K562 (cell line): ENCODE measurements around the gene PKD1. TPM values are rescaled to one million over a fixed set of nuclear protein-coding genes. Genes with fewer than 3 reads are reported as not detected.

Source experiments
- ARHGAP35 ChIP-seq: fragments of 450-650 bp; IDR thresholded peaks from 2 replicates; pipeline ENCODE4 v1.6.1; 2018; ENCODE audit not compliant: partially characterized antibody
- CTCF ChIP-seq, 3 experiments: IDR thresholded peaks in 2 of 3; conservative IDR thresholded peaks in 1 of 3; 2 replicates each; pipeline ENCODE4 v1.5.1; 2011 to 2012; ENCODE audit warnings: low read length in 3 of 3, mild to moderate bottlenecking in 3 of 3, control low read depth in 2 of 3, improper control_type of control experiment in 1 of 3, inconsistent platforms in 1 of 3, low read depth in 1 of 3, mixed read lengths in 1 of 3, moderate library complexity in 1 of 3; ENCODE audit not compliant: insufficient read depth in 2 of 3
- CUX1 ChIP-seq: fragments of 200-800 bp; sonication (Bioruptor generic); IDR thresholded peaks from 2 replicates; pipeline ENCODE4 v1.6.1; 2016; ENCODE audit warnings: missing genetic modification characterization, missing compliant biosample characterization
- IFI16 ChIP-seq: fragments of 250-450 bp; sonication (Bioruptor Pico); IDR thresholded peaks from 2 replicates; pipeline ENCODE4 v2.1.2; 2022; ENCODE audit warnings: mild to moderate bottlenecking, inconsistent platforms
- NONO ChIP-seq, 2 experiments: fragments of 200-400 bp in 1 of 2; fragments of 450-650 bp in 1 of 2; formaldehyde crosslinking in 1 of 2; IDR thresholded peaks; 2 replicates each; pipeline ENCODE4 v1.6.1; 2017; ENCODE audit warnings: low read depth in 2 of 2, mild to moderate bottlenecking in 2 of 2, moderate library complexity in 2 of 2, low read length in 1 of 2
- NR3C1 ChIP-seq: sonication (generic); formaldehyde crosslinking; IDR thresholded peaks from 2 replicates; pipeline ENCODE4 v1.8.1; 2022; ENCODE audit warnings: missing genetic modification reagents
- POU5F1 ChIP-seq: fragments of 150-350 bp; IDR thresholded peaks from 2 replicates; pipeline ENCODE4 v1.6.1; 2014; ENCODE audit warnings: borderline replicate concordance, low read length, low read depth, mild to moderate bottlenecking; ENCODE audit not compliant: partially characterized antibody
- RFX7 ChIP-seq: fragments of 250-450 bp; sonication (Bioruptor Pico); IDR thresholded peaks from 2 replicates; pipeline ENCODE4 v1.5.1; 2021; ENCODE audit warnings: mild to moderate bottlenecking
- RREB1 ChIP-seq: fragments of 250-450 bp; sonication (Bioruptor Pico); IDR thresholded peaks from 2 replicates; pipeline ENCODE4 v1.4.0; 2020
- SMARCA5 ChIP-seq: fragments of 450-650 bp; IDR thresholded peaks from 2 replicates; pipeline ENCODE4 v1.6.1; 2016
- YY1 ChIP-seq, 3 experiments: IDR thresholded peaks; 2 replicates each; pipeline ENCODE4 v1.6.1; 2011; ENCODE audit warnings: low read length in 2 of 3, mild to moderate bottlenecking in 2 of 3, moderate library complexity in 2 of 3, borderline replicate concordance in 1 of 3, control low read depth in 1 of 3, low read depth in 1 of 3; ENCODE audit not compliant: insufficient read depth in 3 of 3, insufficient replicate concordance in 2 of 3, control insufficient read depth in 1 of 3, insufficient read length in 1 of 3; ENCODE audit errors: extremely low read depth in 1 of 3
- polyA plus RNA-seq, 8 experiments: library from polyadenylated mRNA; depleted of rRNA in 4 of 8; stranded (reverse) in 5 of 8; unstranded in 3 of 8; fragments of >200 nt; fragmentation: Nextera tagmentation in 2 of 8; fragmentation: Illumina TruSeq in 1 of 8; extraction: Ambion mirVana in 2 of 8; extraction: Trizol in 1 of 8; gene quantifications; 2 replicates each; pipeline versions ENCODE4 v1.2.1 to v1.2.3, GENCODE V29; 2011 to 2014; ENCODE audit warnings: inconsistent platforms in 1 of 8, missing spikeins in 1 of 8
- total RNA-seq, 7 experiments: library from RNA; depleted of rRNA in 6 of 7; stranded (reverse); fragments of >200 nt in 6 of 7; fragmentation: Illumina TruSeq in 2 of 7; extraction: Trizol in 2 of 7; gene quantifications; 2 replicates each; pipeline versions ENCODE4 v1.2.1 to v1.2.3, GENCODE V29; 2011 to 2021; ENCODE audit warnings: low replicate concordance in 1 of 7

Gene PKD1
- total and polyA plus RNA-seq, 9 of the 15 experiments (the other 6 are each of a cell fraction or from before 2014, with no cell fraction given): 0.23 to 93.5 (median 12.6) TPM

- TF ChIP-seq CUX1 (CRISPR knock-in tag) (no peak), RREB1 (no peak), ARHGAP35 (no peak), YY1 (IDR thresholded peaks at IDR 0.05; ENCODE audit: borderline replicate concordance in 1 of 3, control insufficient read depth in 1 of 3, extremely low read depth in 1 of 3, insufficient read depth in 3 of 3, insufficient read length in 1 of 3, insufficient replicate concordance in 2 of 3, low read depth in 1 of 3, low read length in 2 of 3) (no peak), POU5F1 (no peak), CTCF (IDR thresholded peaks at IDR 0.05 in 2 of 3, conservative IDR thresholded peaks at IDR 0.05 in 1 of 3; ENCODE audit: insufficient read depth in 2 of 3, low read depth in 1 of 3, low read length in 3 of 3) (peak; percentile 26 to 36 (median 27); a peak in 2 of 6 replicates), IFI16 (CRISPR knock-in tag) (no peak), NONO (IDR thresholded peaks at IDR 0.05; ENCODE audit: low read depth in 2 of 2, low read length in 1 of 2) (no peak), NR3C1 (CRISPR knock-in tag) (no peak), RFX7 (no peak; the same call in 1 of the 2 replicates), SMARCA5 (no peak)
These were observed 17.2 kb upstream of the PKD1 start (continued) for GRCh38 chr16:2152695-2153506.
